GM21528 (cell line): Measurements from ENCODE around the gene MLX.
"Not testable (repeated sequence)": the region's sequence is repeated elsewhere in the genome, so short reads cannot be mapped to it uniquely, and the experiment has no call there.

ENCODE experiments used
- ATAC-seq: cut with Tn5 transposase; IDR thresholded peaks from one replicate; pipeline ENCODE4 v1.9.1; 2021; ENCODE audit warnings: mild to moderate bottlenecking, moderate library complexity; ENCODE audit not compliant: unreplicated experiment, low FRiP score

MLX gene

DNA sequence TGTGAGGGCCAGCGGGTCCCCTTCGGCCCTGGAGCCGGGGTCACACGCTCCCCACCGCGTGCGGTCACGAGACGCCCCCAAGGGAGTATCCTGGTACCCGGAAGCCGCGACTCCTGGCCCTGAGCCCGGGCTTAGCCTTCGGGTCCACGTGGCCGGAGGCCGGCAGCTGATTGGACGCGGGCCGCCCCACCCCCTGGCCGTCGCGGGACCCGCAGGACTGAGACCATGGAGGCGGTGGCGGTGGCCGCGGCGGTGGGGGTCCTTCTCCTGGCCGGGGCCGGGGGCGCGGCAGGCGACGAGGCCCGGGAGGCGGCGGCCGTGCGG is 30.9 kb upstream of the MLX start, which contains the start of gene NAGLU:
Gene NAGLU, plus strand, starts transcription at position 194 of the 324 bp plus-strand sequence. Its CDS starts 32 bp downstream, at position 226.
- peak; percentile 84 for ATAC-seq

DNA sequence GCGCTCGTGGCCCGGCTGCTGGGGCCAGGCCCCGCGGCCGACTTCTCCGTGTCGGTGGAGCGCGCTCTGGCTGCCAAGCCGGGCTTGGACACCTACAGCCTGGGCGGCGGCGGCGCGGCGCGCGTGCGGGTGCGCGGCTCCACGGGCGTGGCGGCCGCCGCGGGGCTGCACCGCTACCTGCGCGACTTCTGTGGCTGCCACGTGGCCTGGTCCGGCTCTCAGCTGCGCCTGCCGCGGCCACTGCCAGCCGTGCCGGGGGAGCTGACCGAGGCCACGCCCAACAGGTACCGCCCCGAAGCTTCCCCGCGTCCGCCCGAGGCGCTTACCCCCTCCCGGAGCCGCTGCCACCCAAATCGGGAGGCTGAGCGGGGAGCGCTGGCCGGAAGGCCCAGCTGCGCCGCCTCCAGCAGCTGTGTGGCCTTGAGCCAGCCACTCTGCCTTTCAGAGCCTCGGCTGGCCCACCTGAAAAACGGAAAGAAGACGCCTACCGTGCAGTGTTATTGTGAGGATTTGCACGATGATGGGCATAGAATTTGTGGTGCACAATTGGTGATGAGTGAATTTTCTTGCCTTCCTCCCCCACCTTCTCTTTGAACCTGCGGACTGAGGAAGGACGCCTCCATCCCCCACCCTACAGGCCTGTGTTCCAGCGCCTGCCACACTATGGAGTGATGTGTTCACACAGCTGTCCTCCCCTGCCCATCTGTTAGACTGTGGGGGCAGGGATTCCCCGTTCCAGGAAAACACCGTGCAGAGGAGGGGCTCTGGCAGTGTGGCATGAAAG is 30.3 kb upstream of the MLX start:
- peak; percentile 71 for ATAC-seq

- no peak for ATAC-seq
These were observed 29.6 kb upstream of the MLX start for GRCh38 chr17:42537156-42537805.

DNA sequence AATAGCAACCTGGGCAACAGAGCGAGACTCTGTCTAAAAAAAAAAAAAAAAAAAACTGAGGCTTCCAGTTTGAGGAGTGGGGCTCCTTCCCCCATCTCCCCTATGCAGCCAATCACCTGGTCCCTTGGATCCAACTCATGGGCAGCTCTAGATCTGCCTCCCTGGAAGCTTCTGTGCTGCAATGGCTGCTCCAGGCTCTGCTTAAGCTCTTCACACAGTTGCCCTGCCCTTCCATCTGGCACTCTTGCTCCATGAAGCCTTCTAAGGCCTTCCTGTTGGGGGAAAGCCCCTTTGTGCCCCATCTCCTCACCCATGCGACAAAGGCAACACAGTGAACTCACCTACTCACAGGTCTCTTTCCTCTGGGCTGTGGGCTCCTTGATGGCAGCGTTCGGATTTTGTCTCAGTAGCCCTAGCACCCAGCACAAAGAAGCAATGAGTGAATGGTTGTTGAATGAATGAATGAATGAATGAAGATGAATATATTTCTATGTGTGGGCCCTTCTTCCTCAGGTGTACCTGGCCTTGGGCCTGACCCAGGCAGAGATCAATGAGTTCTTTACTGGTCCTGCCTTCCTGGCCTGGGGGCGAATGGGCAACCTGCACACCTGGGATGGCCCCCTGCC is 29.0 kb upstream of the MLX start:
- ATAC-seq, result no peak

- ATAC-seq, result no peak
These were observed 28.4 kb upstream of the MLX start for GRCh38 chr17:42538482-42538881.

- ATAC-seq, result not testable (repeated sequence)
These were observed 26.3 kb upstream of the MLX start for GRCh38 chr17:42540558-42540957.

GRCh38 chr17:42541041-42541833 is 25.7 kb upstream of the MLX start:
- ATAC-seq, result no peak

DNA sequence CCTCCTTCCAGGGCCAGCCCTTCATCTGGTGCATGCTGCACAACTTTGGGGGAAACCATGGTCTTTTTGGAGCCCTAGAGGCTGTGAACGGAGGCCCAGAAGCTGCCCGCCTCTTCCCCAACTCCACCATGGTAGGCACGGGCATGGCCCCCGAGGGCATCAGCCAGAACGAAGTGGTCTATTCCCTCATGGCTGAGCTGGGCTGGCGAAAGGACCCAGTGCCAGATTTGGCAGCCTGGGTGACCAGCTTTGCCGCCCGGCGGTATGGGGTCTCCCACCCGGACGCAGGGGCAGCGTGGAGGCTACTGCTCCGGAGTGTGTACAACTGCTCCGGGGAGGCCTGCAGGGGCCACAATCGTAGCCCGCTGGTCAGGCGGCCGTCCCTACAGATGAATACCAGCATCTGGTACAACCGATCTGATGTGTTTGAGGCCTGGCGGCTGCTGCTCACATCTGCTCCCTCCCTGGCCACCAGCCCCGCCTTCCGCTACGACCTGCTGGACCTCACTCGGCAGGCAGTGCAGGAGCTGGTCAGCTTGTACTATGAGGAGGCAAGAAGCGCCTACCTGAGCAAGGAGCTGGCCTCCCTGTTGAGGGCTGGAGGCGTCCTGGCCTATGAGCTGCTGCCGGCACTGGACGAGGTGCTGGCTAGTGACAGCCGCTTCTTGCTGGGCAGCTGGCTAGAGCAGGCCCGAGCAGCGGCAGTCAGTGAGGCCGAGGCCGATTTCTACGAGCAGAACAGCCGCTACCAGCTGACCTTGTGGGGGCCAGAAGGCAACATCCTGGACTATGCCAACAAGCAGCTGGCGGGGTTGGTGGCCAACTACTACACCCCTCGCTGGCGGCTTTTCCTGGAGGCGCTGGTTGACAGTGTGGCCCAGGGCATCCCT is 23.5 kb upstream of the MLX start:
- no peak for ATAC-seq

DNA sequence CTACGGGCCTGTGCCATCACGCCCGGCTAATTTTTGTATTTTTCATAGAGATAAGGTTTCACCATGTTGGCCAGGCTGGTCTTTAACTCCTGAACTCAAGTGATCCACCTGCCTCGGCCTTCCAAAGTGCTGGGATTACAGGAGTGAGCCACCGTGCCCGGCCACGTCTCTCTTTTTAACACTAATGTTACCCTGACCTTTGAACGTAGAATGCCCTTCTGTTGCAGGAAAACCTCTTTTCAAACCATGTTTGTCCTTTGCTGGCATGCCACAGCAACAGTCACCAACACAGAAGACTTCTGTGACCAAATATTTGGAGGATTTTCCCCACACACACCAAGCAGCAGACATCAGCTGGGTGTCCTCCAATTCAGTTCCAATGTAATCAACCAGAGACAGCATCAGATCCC is 22.0 kb upstream of the MLX start:
- ATAC-seq, result no peak

DNA sequence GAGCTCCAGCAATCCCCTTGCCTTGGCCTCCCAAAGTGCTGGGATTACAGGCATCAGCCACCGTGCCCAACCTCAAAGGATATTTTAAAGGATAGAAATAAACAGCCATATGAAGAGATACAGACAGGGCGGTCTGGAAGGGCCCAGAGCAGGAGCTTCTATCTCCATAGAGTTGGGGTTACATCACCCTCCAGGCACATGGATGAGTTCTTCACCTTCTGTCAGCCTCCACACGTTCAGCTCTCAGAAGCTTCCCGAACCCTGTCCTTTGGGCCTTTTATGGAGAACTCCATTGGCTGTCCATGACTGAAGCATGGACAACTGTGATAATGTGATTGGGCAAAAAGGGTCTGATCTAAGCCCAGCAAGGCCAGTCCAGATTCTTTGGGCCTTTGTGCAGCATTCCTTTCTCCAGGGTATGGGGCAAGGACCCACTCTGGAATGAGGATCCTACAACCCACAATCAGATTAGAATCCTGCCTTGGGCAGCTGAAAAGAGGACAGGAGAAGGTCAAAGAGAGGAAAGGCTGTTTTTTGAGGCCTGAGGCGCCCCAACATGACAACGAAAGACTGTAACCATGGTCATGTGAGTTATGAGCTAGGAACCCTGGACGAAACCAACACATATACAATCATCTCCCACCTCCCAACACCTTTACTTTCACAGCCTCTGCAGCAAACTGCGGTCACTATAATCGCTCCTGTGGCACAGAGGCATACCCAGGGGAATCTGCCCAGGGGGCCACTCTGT is 21.0 kb upstream of the MLX start:
- not testable (repeated sequence) for ATAC-seq

DNA sequence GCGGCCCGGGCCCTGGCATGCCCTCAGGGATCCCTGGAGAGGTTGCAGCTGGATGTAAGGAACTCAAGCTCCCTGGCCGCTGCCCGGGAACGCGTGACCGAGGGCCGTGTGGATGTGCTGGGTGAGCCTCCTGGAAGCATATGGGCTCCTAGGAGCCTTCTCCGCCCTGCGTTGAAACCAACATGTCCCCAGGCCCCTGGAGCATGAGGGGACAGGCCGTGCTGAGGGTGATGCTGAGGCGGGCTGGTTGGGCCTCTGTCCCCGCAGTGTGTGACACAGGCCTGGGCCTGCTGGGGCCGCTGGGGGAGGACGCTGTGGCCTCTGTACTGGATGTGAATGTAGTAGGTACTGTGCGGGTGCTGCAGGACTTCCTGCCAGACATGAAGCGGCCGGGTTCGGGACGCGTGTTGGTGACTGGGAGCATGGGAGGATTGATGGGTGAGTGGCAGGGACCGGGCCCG is 19.9 kb upstream of the MLX start:
- no peak for ATAC-seq

DNA sequence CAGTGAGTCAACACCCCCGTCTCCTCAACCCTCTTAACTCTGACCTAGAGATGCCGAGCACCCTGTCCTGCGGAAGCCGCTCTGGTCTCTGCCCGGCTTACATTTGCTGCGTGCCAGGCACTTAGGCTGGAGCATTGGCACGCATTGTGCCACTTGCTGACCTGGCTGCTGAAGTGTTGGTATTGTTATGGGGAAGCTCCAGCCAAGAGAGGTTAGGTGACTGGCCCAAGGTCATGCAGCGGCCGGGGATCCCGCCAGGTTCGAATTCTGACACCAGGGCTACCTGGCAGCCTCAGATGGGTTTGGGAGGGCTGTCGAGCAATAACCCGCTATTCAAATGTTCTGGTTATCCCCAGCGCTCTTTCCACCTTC is 19.2 kb upstream of the MLX start:
- ATAC-seq, result no peak

GRCh38 chr17:42548070-42548837 is 18.6 kb upstream of the MLX start:
- no peak for ATAC-seq

- no peak for ATAC-seq
These were observed 17.7 kb upstream of the MLX start for GRCh38 chr17:42548993-42549755.

DNA sequence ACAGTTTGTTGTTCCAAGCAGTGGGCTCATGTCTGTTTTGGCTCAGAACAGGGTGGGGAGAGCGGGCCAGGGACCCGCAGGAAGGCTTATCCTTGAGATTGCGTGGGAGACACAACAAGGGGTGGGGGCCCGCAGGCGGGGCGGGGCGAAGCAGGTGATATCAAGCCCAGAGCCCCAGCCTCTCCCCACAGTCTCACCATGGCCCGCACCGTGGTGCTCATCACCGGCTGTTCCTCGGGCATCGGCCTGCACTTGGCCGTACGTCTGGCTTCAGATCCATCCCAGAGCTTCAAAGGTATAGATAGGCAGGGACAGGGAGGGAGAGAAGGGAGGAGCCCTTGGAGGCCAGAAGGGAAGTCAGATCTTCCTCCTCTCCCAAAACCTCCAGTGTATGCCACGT is 14.2 kb upstream of the MLX start, which contains the start of gene HSD17B1:
Gene HSD17B1, plus strand, starts transcription at position 188 of the 400 bp plus-strand sequence. Its CDS starts 11 bp downstream, at position 199.
- ATAC-seq, result not testable (repeated sequence)

DNA sequence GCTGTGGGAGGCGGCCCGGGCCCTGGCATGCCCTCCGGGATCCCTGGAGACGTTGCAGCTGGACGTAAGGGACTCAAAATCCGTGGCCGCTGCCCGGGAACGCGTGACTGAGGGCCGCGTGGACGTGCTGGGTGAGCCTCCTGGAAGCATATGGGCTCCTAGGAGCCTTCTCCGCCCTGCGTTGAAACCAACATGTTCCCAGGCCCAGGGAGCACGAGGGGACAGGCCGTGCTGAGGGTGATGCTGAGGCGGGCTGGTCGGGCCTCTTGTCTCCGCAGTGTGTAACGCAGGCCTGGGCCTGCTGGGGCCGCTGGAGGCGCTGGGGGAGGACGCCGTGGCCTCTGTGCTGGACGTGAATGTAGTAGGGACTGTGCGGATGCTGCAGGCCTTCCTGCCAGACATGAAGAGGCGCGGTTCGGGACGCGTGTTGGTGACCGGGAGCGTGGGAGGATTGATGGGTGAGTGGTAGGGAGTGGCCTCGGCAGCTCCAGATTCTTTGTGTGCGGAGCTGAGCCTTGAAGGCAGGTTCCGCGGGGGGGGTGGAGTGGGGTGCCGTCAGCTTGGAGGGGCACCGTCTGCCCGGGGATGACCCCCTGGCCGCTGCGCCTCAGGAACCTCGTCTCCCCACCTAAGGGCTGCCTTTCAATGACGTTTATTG is 13.6 kb upstream of the MLX start:
- ATAC-seq, result no peak

GRCh38 chr17:42553866-42554249 is 13.0 kb upstream of the MLX start:
- ATAC-seq, result no peak
